Karpas-422 (cell line): Measurements from ENCODE around the gene ARHGAP10. TPM values are rescaled to one million over a fixed set of nuclear protein-coding genes. Genes with fewer than 3 reads are reported as not detected.
A peak's percentile ranks its signal among the peaks of the same experiment; 100 is the strongest.

Source experiments
- DNase-seq: peaks from one replicate; pipeline ENCODE4 v3.0.0-alpha.2; 2015
- H2AFZ ChIP-seq: fragments of 200-600 bp; sonication (generic); 2 replicates; pipeline ENCODE4 v1.6.1; 2014; ENCODE audit warnings: antibody characterized with exemption, low read length, mixed read lengths
- H3K27ac ChIP-seq: fragments of 200-600 bp; sonication (generic); 2 replicates; pipeline ENCODE4 v1.5.1; 2014; ENCODE audit warnings: mild to moderate bottlenecking, low read length, moderate library complexity
- H3K27me3 ChIP-seq: fragments of 200-600 bp; sonication (generic); 2 replicates; pipeline ENCODE4 v1.6.1; 2014; ENCODE audit warnings: low read length, mixed read lengths
- H3K36me3 ChIP-seq: fragments of 200-600 bp; sonication (generic); 2 replicates; pipeline ENCODE4 v1.6.1; 2014; ENCODE audit warnings: low read length, mixed read lengths; ENCODE audit not compliant: insufficient read depth
- H3K4me1 ChIP-seq: fragments of 200-600 bp; sonication (generic); 2 replicates; pipeline ENCODE4 v1.6.1; 2014; ENCODE audit warnings: mild to moderate bottlenecking, low read length, mixed read lengths
- H3K4me2 ChIP-seq: fragments of 200-600 bp; sonication (generic); 2 replicates; pipeline ENCODE4 v1.6.1; 2014; ENCODE audit warnings: low read length, low read depth, mild to moderate bottlenecking; ENCODE audit not compliant: poor library complexity, severe bottlenecking
- H3K4me3 ChIP-seq: fragments of 200-600 bp; sonication (generic); 2 replicates; pipeline ENCODE4 v1.5.1; 2014; ENCODE audit warnings: mild to moderate bottlenecking, antibody characterized with exemption, low read length, mixed read lengths
- H3K79me2 ChIP-seq: fragments of 200-600 bp; sonication (generic); 2 replicates; pipeline ENCODE4 v1.6.1; 2014; ENCODE audit warnings: mild to moderate bottlenecking, low read length, mixed read lengths
- H3K9ac ChIP-seq: fragments of 200-600 bp; sonication (generic); 2 replicates; pipeline ENCODE4 v1.6.0; 2014; ENCODE audit warnings: low read length
- H3K9me2 ChIP-seq: fragments of 200-600 bp; sonication (generic), shearing (Covaris generic); replicated peaks from 2 replicates; pipeline ENCODE4 v1.6.0; 2014; ENCODE audit warnings: mild to moderate bottlenecking, low read length, moderate library complexity; ENCODE audit not compliant: insufficient read depth
- H3K9me3 ChIP-seq: fragments of 300-700, 200-600 bp; sonication (generic); 2 replicates; pipeline ENCODE4 v1.6.1; 2014; ENCODE audit warnings: low read length, mixed read lengths
- H4K20me1 ChIP-seq: fragments of 200-600 bp; sonication (generic); 2 replicates; pipeline ENCODE4 v1.6.1; 2014; ENCODE audit warnings: mild to moderate bottlenecking, antibody characterized with exemption, low read length, low read depth; ENCODE audit not compliant: insufficient read depth
- total RNA-seq: library from RNA; depleted of rRNA; stranded (reverse); fragments of >200 nt; shearing (Covaris generic); gene quantifications from 2 replicates; pipeline ENCODE4 v1.2.3, GENCODE V29; 2014; ENCODE audit warnings: low replicate concordance

The ARHGAP10 gene
- total RNA-seq, 1 experiment from 2014 or later, result 0.41 TPM

DNA sequence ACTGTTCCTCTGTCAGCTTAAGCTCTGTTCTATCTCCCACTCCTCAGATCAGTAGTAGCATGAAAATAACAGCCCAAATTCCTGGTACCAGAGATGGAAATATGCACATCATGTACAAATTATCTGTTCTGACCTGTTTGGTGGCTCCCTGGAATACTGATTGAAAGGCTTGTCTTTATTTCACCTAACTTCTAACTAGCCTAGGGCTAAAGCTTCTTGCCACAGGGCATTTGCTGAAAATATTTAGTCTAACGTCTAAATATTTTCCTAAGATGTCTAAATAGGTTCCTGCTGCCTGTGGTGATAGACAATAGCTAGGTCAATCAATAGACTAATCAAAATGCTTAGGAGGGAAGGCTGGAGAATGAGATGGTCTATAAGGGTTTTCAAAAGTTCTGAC is 35.0 kb upstream of the ARHGAP10 start:
- Histone ChIP-seq H3K9me3 (no peaks in the 10 kb centered on the region), H3K4me1 (no peaks in the 10 kb centered on the region), H3K27ac (no peak overlapping the region), H3K4me3 (no peak overlapping the region), H3K9ac (no peak overlapping the region), H3K27me3 (peaks cover 3% of the 10 kb centered on the region), H3K79me2 (no peaks in the 10 kb centered on the region), H2AFZ (no peak overlapping the region), H3K36me3 (no peaks in the 10 kb centered on the region), H3K9me2 (no peaks in the 10 kb centered on the region), H4K20me1 (no peaks in the 10 kb centered on the region), H3K4me2 (no peak overlapping the region)
- DNase-seq, result no peak

DNA sequence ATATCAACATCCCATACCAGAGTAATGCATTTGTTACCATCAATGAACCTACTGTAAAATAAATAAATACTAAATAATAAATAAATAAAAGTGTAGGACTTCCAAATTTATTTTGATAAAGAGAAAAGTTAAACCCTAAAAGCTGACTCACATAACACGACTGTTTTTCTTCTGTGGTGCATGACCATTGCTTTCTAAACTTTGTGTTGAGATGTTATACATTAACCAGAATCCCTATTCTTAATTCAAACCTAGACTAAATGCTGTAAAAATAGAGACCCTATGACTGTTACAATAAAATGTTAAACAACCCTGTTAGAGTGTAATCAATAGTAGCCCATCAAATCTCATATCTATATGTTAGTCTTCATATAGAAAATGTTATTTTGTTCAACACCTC is 27.0 kb upstream of the ARHGAP10 start:
- Histone ChIP-seq H3K27ac (no peak overlapping the region), H4K20me1 (no peaks in the 10 kb centered on the region), H3K4me1 (no peaks in the 10 kb centered on the region), H3K4me3 (no peak overlapping the region), H3K36me3 (no peaks in the 10 kb centered on the region), H2AFZ (no peak overlapping the region), H3K27me3 (no peaks in the 10 kb centered on the region), H3K9me3 (no peaks in the 10 kb centered on the region), H3K79me2 (no peaks in the 10 kb centered on the region), H3K9ac (no peak overlapping the region), H3K4me2 (no peak overlapping the region), H3K9me2 (no peaks in the 10 kb centered on the region)
- DNase-seq, result no peak

DNA sequence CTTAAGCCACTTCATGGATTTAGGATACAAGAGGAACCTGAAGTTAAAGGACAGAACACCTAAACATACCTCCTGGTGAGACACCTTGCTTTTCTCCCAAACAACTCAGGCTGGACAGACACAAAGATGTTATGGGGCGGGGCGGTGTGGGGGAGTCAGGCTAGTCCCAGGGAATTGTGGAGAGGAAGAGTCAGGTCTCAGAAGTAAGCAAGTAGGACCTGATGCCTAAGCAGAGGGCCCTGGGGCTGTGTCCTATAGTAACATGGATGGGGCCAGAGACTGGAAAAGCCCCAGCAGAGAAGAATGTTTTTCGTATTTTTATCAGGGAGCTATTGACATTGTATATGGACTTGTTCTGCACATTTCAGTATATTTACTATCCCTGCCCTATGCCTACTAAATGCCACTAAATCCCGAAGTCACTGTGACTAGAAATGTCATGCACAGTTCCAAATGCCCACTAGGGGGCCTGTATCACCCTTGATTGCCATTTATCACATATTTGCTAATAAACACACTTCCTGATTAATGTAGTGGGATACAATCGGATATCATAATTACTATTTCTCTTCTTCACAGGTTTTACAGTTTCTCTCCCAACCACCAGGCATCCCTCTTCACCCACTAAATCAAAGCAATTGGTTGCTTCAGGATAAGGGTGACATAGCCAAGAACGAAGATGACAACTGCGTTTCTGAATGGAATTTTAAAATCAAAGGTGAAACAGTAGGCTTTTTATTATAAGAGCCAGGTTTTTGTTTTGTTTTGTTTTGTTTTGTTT is 23.8 kb upstream of the ARHGAP10 start:
- Histone ChIP-seq H3K9ac (no peak overlapping the region), H3K27me3 (no peaks in the 10 kb centered on the region), H3K4me1 (no peaks in the 10 kb centered on the region), H2AFZ (peak overlapping the region; percentile 56), H3K4me3 (no peak overlapping the region), H3K79me2 (no peaks in the 10 kb centered on the region), H3K9me3 (no peaks in the 10 kb centered on the region), H3K36me3 (no peaks in the 10 kb centered on the region), H3K9me2 (no peaks in the 10 kb centered on the region), H3K27ac (no peak overlapping the region), H3K4me2 (no peak overlapping the region), H4K20me1 (no peaks in the 10 kb centered on the region)
- DNase-seq, result peak; percentile 85

DNA sequence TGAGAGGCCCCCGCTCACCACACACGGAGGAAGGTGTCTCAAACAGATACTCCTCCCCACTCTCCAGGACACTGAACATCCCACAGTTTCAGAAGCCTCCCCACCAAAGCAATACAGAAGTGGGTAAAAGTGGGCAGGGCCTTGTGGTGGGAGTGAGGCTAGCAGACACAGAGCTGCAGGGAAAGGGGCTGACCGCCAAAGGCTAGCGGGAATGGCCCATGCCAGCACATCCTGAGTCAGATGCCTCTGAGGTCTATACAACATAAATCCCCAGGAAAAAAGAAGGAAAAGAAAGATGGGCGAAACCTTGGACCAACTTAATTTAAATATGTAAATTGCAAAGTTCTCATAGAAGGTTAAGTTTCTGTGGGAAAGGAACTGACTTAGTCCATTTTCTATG is 21.9 kb upstream of the ARHGAP10 start:
- no peak overlapping the region for H3K9ac ChIP-seq
- no peaks in the 10 kb centered on the region for H3K79me2 ChIP-seq
- H3K4me2 ChIP-seq, result no peak overlapping the region
- no peaks in the 10 kb centered on the region for H3K9me2 ChIP-seq
- H3K27ac ChIP-seq, result no peak overlapping the region
- H4K20me1 ChIP-seq, result no peaks in the 10 kb centered on the region
- H3K4me3 ChIP-seq, result no peak overlapping the region
- H3K36me3 ChIP-seq, result no peaks in the 10 kb centered on the region
- H3K27me3 ChIP-seq, result no peaks in the 10 kb centered on the region
- H2AFZ ChIP-seq, result no peak overlapping the region
- H3K9me3 ChIP-seq, result no peaks in the 10 kb centered on the region
- no peak for DNase-seq
- H3K4me1 ChIP-seq, result no peaks in the 10 kb centered on the region

DNA sequence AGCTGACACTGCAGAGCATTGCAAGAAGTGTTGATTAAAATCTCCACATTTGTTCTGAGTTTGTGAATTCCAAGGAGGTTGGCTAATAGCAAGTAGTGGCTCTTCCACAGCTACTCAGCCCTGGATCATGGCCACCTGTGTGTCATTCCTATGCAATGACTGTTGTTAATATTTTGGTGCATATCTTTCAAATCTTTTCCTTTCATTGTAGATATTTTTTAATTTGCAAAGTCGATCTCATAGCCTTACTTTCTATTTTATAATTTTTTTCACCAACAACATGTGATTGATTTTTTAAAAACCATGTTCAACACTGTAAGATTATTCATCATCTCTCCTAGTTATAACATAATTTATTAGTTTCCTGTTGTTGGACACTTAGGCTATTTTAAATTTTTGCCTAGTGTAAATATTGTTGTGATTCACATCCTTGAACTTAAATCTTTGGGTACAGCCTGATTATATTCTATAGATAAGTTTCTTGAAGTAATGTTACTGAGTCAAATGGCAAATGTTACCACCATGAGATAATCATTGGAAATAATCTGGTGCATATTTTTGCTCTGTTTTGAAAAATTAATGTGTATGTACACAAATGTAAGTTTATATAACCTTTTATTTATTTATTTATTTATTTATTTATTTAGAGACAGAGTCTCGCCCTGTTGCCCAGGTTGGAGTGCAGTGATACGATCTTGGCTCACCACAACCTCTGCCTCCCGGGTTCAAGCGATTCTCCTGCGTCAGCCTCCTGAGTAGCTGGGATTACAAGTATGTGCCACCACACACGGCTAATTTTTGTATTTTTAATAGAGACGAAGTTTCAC is 17.1 kb upstream of the ARHGAP10 start:
- Histone ChIP-seq H3K36me3 (no peaks in the 10 kb centered on the region), H3K9me2 (no peaks in the 10 kb centered on the region), H2AFZ (no peak overlapping the region), H3K4me1 (no peaks in the 10 kb centered on the region), H3K27me3 (no peaks in the 10 kb centered on the region), H3K79me2 (no peaks in the 10 kb centered on the region), H3K9ac (no peak overlapping the region), H3K4me2 (no peak overlapping the region), H4K20me1 (no peaks in the 10 kb centered on the region), H3K27ac (no peak overlapping the region), H3K4me3 (no peak overlapping the region), H3K9me3 (no peaks in the 10 kb centered on the region)
- no peak for DNase-seq

DNA sequence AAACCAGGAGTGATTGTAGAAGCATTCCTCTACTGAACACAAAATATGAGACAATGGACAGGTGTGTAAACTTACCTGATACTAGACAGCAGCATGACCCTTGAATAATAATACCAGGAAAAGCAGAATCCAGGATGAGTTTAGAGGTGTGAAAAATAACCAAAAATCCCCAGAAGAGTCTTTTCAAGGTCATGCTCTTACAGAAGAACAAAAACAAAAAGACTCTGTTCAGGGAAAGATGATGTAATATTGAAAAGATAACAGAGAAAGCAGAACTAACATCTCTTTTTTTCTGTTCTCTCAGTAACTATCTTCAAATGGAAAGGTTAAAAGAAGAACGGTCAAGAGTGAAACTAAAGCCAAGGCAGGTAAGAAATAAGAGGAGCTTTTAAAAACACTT is 14.0 kb upstream of the ARHGAP10 start:
- Histone ChIP-seq H3K9me2 (no peaks in the 10 kb centered on the region), H3K79me2 (no peaks in the 10 kb centered on the region), H3K27ac (no peak overlapping the region), H3K36me3 (no peaks in the 10 kb centered on the region), H3K4me3 (no peak overlapping the region), H4K20me1 (no peaks in the 10 kb centered on the region), H2AFZ (no peak overlapping the region), H3K4me1 (no peaks in the 10 kb centered on the region), H3K9ac (no peak overlapping the region), H3K27me3 (no peaks in the 10 kb centered on the region), H3K4me2 (no peak overlapping the region), H3K9me3 (no peaks in the 10 kb centered on the region)
- DNase-seq, result no peak

DNA sequence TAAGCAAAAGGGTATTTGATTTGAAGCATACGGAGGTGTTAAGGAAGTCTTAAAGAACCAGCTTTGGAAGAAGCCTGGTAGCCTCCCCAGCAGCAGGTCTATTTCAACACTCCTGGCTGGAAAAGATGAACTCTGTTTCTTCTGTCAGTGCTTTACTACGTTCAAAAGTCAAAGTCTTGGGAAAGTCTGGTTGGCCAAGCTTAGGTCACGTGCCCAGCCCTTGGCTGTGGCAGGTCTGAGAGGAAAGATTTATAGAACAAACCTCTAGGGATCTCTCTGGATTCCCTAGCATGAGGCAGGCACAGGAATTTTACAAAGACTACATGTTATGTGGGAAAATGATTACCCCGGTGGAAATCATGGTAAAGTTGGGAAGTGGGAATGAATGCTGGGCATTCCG is 8.6 kb upstream of the ARHGAP10 start:
- H3K4me2 ChIP-seq, result no peak overlapping the region
- no peaks in the 10 kb centered on the region for H3K4me1 ChIP-seq
- H3K4me3 ChIP-seq, result no peak overlapping the region
- H3K9ac ChIP-seq, result no peak overlapping the region
- H3K36me3 ChIP-seq, result no peaks in the 10 kb centered on the region
- no peaks in the 10 kb centered on the region for H3K27me3 ChIP-seq
- H4K20me1 ChIP-seq, result no peaks in the 10 kb centered on the region
- H3K79me2 ChIP-seq, result no peaks in the 10 kb centered on the region
- H3K27ac ChIP-seq, result no peak overlapping the region
- H3K9me2 ChIP-seq, result no peaks in the 10 kb centered on the region
- no peaks in the 10 kb centered on the region for H3K9me3 ChIP-seq
- peak; percentile 19 for DNase-seq
- H2AFZ ChIP-seq, result no peak overlapping the region

DNA sequence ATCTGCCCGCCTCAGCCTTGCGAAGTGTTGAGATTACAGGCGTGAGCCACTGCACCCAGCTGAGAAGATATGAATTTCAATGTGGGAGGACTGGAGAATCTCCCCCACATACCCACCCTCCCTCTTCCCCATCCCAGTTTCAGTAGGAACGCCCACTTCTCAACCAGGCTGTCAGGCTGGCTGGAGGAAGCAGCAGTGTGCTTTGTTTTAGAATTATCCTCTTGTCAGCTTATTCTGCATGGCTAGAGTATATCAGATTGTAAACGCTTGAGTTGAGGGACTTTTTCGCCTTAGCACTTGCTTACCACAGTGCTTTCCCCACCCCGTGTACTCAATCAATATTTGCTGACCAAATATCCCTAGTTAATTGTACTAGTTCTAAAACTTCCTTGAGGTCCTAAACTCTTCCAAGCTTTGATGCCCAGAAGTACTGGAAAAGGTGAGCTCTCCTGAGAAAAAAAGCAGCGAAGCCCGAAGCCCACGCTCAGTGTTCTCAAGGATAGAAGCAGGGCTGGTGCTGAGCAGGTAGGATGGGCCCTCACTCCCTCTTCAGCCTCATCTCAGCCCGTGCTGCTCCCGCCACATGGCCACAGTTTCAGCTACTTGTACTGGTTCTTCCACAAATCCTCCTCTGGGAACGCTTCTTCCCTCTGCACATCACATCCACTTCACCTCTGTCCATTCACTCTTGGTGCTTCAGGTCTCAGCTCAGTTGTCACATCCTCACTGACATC is 7.3 kb upstream of the ARHGAP10 start:
- Histone ChIP-seq H3K79me2 (no peaks in the 10 kb centered on the region), H3K9me2 (no peaks in the 10 kb centered on the region), H4K20me1 (no peaks in the 10 kb centered on the region), H3K9ac (no peak overlapping the region), H3K9me3 (no peaks in the 10 kb centered on the region), H3K36me3 (no peaks in the 10 kb centered on the region), H3K27ac (no peak overlapping the region), H3K27me3 (no peaks in the 10 kb centered on the region), H3K4me3 (no peak overlapping the region), H3K4me2 (no peak overlapping the region), H3K4me1 (no peaks in the 10 kb centered on the region), H2AFZ (no peak overlapping the region)
- no peak for DNase-seq
